HG02642 (cell line): ENCODE data around the gene DDX24.

ENCODE experiments used
- ATAC-seq: cut with Tn5 transposase; IDR thresholded peaks from one replicate; pipeline ENCODE4 v1.9.1; 2021; ENCODE audit warnings: mild to moderate bottlenecking; ENCODE audit not compliant: unreplicated experiment, poor library complexity

Gene DDX24

GRCh38 chr14:94038510-94038909 lies 42.5 kb downstream of the DDX24 start:
- ATAC-seq: no peak

- ATAC-seq: no peak
Observed at GRCh38 chr14:94037954-94038353, 43.0 kb downstream of the DDX24 start.

- ATAC-seq: peak; percentile 85
Observed at GRCh38 chr14:94036313-94037167, 44.5 kb downstream of the DDX24 start.

- ATAC-seq: no peak
Observed at GRCh38 chr14:94034886-94035285, 46.1 kb downstream of the DDX24 start.

- ATAC-seq: no peak
Observed at GRCh38 chr14:94031883-94032279, 49.1 kb downstream of the DDX24 start.

GRCh38 chr14:94031161-94031882 lies 49.7 kb downstream of the DDX24 start:
- ATAC-seq: no peak

GRCh38 chr14:94030571-94030970 lies 50.4 kb downstream of the DDX24 start:
- no peak for ATAC-seq

- no peak for ATAC-seq
Observed at GRCh38 chr14:94029671-94030203, 51.3 kb downstream of the DDX24 start.

GRCh38 chr14:94029265-94029664 lies 51.7 kb downstream of the DDX24 start:
- ATAC-seq: no peak

GRCh38 chr14:94028450-94028826 lies 52.6 kb downstream of the DDX24 start:
- no peak for ATAC-seq

GRCh38 chr14:94027566-94028449 lies 53.2 kb downstream of the DDX24 start:
- ATAC-seq: no peak

GRCh38 chr14:94026889-94027469 lies 54.0 kb downstream of the DDX24 start:
- ATAC-seq: no peak

GRCh38 chr14:94026173-94026888 lies 54.7 kb downstream of the DDX24 start, which contains the start of gene OTUB2:
Gene OTUB2, plus strand, starts transcription at chr14:94026340. Its CDS starts 198 bp downstream, at chr14:94026538.
- ATAC-seq: peak; percentile 99

- ATAC-seq: no peak
Observed at GRCh38 chr14:94025720-94026119, 55.3 kb downstream of the DDX24 start.

- ATAC-seq: no peak
Observed at GRCh38 chr14:94024549-94024948, 56.5 kb downstream of the DDX24 start.

- ATAC-seq: no peak
Observed at GRCh38 chr14:94022532-94023411, 58.2 kb downstream of the DDX24 start.

- ATAC-seq: no peak
Observed at GRCh38 chr14:94021416-94022157, 59.4 kb downstream of the DDX24 start.

- ATAC-seq: no peak
Observed at GRCh38 chr14:94021001-94021400, 60.0 kb downstream of the DDX24 start.
